GM12878 (cell line): ENCODE results near the gene EYS.

Source experiments
- ASH2L ChIP-seq: fragments of 300-600, 200-600 bp; sonication (generic); IDR thresholded peaks from 2 replicates; pipeline ENCODE4 v1.6.1; 2017; ENCODE audit warnings: low read depth, mild to moderate bottlenecking, borderline replicate concordance
- ATF7 ChIP-seq: fragments of 450-650 bp; IDR thresholded peaks from 2 replicates; pipeline ENCODE4 v1.6.1; 2016; ENCODE audit warnings: low read depth, mild to moderate bottlenecking
- BCL11A ChIP-seq: IDR thresholded peaks from 2 replicates; pipeline ENCODE4 v1.6.1; 2011; ENCODE audit warnings: low read depth, low read length
- CHD2 ChIP-seq: IDR thresholded peaks from 2 replicates; pipeline ENCODE4 v1.6.1; 2011; ENCODE audit warnings: low read depth, low read length, improper control_type of control experiment, borderline replicate concordance
- CTCF ChIP-seq, 3 experiments: IDR thresholded peaks in 2 of 3; conservative IDR thresholded peaks in 1 of 3; 2 replicates each; pipeline ENCODE4 v1.5.1; 2011; ENCODE audit warnings: low read depth in 3 of 3, low read length in 3 of 3, mild to moderate bottlenecking in 3 of 3, control low read depth in 2 of 3, moderate library complexity in 2 of 3, inconsistent platforms in 1 of 3, mixed read lengths in 1 of 3; ENCODE audit not compliant: control insufficient read depth in 2 of 3, insufficient read depth in 1 of 3; ENCODE audit errors: extremely low read depth in 1 of 3
- EP300 ChIP-seq, 2 experiments: fragments of 150-350 bp in 1 of 2; IDR thresholded peaks; 2 replicates each; pipeline ENCODE4 v1.6.1; 2011 to 2012; ENCODE audit warnings: low read depth in 2 of 2, low read length in 2 of 2, borderline replicate concordance in 1 of 2, improper control_type of control experiment in 1 of 2, inconsistent platforms in 1 of 2; ENCODE audit not compliant: control insufficient read depth in 1 of 2
- EZH2 ChIP-seq: IDR thresholded peaks from 2 replicates; pipeline ENCODE4 v1.6.1; 2012; ENCODE audit warnings: low read depth, mild to moderate bottlenecking, control low read depth, inconsistent platforms, low read length, borderline replicate concordance; ENCODE audit not compliant: control insufficient read depth
- MXI1 ChIP-seq: fragments of 150-350 bp; IDR thresholded peaks from 2 replicates; pipeline ENCODE4 v1.6.1; 2011; ENCODE audit warnings: low read depth, mild to moderate bottlenecking, inconsistent platforms, low read length, improper control_type of control experiment
- PAX5 ChIP-seq: IDR thresholded peaks from 2 replicates; pipeline ENCODE4 v1.6.1; 2011; ENCODE audit warnings: low read depth, low read length, borderline replicate concordance
- RELB ChIP-seq: fragments of 450-650 bp; IDR thresholded peaks from 2 replicates; pipeline ENCODE4 v1.6.1; 2017; ENCODE audit warnings: low read depth, mild to moderate bottlenecking, moderate library complexity
- REST ChIP-seq: IDR thresholded peaks from 2 replicates; pipeline ENCODE4 v1.6.1; 2012; ENCODE audit warnings: mild to moderate bottlenecking, low read depth, low read length
- SUZ12 ChIP-seq: fragments of 200-600 bp; sonication (generic); IDR thresholded peaks from one replicate; pipeline ENCODE4 v1.6.1; 2018; ENCODE audit warnings: antibody characterized with exemption, mild to moderate bottlenecking; ENCODE audit not compliant: unreplicated experiment
- USF1 ChIP-seq: IDR thresholded peaks from 2 replicates; pipeline ENCODE4 v1.6.1; 2011; ENCODE audit warnings: borderline replicate concordance, low read depth, mild to moderate bottlenecking, moderate library complexity, mixed read lengths, low read length; ENCODE audit not compliant: insufficient read depth; ENCODE audit errors: extremely low read length

- no peak for TF ChIP-seq CHD2
- TF ChIP-seq ATF7, result no peak
- TF ChIP-seq REST, result no peak
- no peak for TF ChIP-seq RELB
- no peak for TF ChIP-seq BCL11A
- TF ChIP-seq USF1, result no peak
- no peak for TF ChIP-seq CTCF (IDR thresholded peaks at IDR 0.05 in 2 of 3, conservative IDR thresholded peaks at IDR 0.05 in 1 of 3; ENCODE audit: control insufficient read depth in 2 of 3, extremely low read depth in 1 of 3, insufficient read depth in 1 of 3, low read depth in 3 of 3, low read length in 3 of 3)
- TF ChIP-seq MXI1, result no peak
- no peak for TF ChIP-seq ASH2L
- TF ChIP-seq EZH2, result no peak
- no peak for TF ChIP-seq PAX5
- no peak for TF ChIP-seq SUZ12
- no peak for TF ChIP-seq EP300 (IDR thresholded peaks at IDR 0.05; ENCODE audit: borderline replicate concordance in 1 of 2, control insufficient read depth in 1 of 2, low read depth in 2 of 2, low read length in 2 of 2)
Measured at GRCh38 chr6:65728879-65729479, 22.0 kb upstream of the EYS start.
